ENCODE results near the gene KCNQ2. TPM values are rescaled to one million over a fixed set of nuclear protein-coding genes. Genes with fewer than 3 reads are reported as not detected.
"Not testable (repeated sequence)": the region's sequence is repeated elsewhere in the genome, so short reads cannot be mapped to it uniquely, and the experiment has no call there.

Gene KCNQ2
- total RNA-seq, 1 experiment from 2014 or later, result not detected

- H3K4me3 ChIP-seq (ENCODE audit: low read length), result no peak overlapping the region
- no peak overlapping the region for H3K4me2 ChIP-seq (ENCODE audit: low read depth, low read length, poor library complexity, severe bottlenecking)
- H3K27me3 ChIP-seq (ENCODE audit: low read length), result no peaks in the 10 kb centered on the region
- H2AFZ ChIP-seq (ENCODE audit: low read length), result no peak overlapping the region
- H4K20me1 ChIP-seq (ENCODE audit: insufficient read depth, low read depth, low read length), result no peaks in the 10 kb centered on the region
- no peak overlapping the region for H3K27ac ChIP-seq (ENCODE audit: low read length)
- peak; percentile 70 for DNase-seq
- no peaks in the 10 kb centered on the region for H3K9me2 ChIP-seq (replicated peaks; ENCODE audit: insufficient read depth, low read length)
- H3K36me3 ChIP-seq (ENCODE audit: insufficient read depth, low read length), result no peaks in the 10 kb centered on the region
- H3K9ac ChIP-seq (ENCODE audit: low read length), result no peak overlapping the region
- H3K4me1 ChIP-seq (ENCODE audit: low read length), result no peaks in the 10 kb centered on the region
- no peaks in the 10 kb centered on the region for H3K79me2 ChIP-seq (ENCODE audit: low read length)
- H3K9me3 ChIP-seq (ENCODE audit: low read length), result peaks cover 10% of the 10 kb centered on the region
Measured at GRCh38 chr20:63381781-63382431, 90.5 kb downstream of the KCNQ2 start.

GRCh38 chr20:63380346-63380870 is 92.0 kb downstream of the KCNQ2 start:
- Histone ChIP-seq H3K36me3 (ENCODE audit: insufficient read depth, low read length) (no peaks in the 10 kb centered on the region), H2AFZ (ENCODE audit: low read length) (no peak overlapping the region), H3K9me2 (replicated peaks; ENCODE audit: insufficient read depth, low read length) (no peaks in the 10 kb centered on the region), H3K27ac (ENCODE audit: low read length) (no peak overlapping the region), H3K9me3 (ENCODE audit: low read length) (no peaks in the 10 kb centered on the region), H3K4me1 (ENCODE audit: low read length) (no peaks in the 10 kb centered on the region), H3K4me2 (ENCODE audit: low read depth, low read length, poor library complexity, severe bottlenecking) (no peak overlapping the region), H3K27me3 (ENCODE audit: low read length) (no peaks in the 10 kb centered on the region), H3K79me2 (ENCODE audit: low read length) (no peaks in the 10 kb centered on the region), H3K4me3 (ENCODE audit: low read length) (no peak overlapping the region), H3K9ac (ENCODE audit: low read length) (no peak overlapping the region), H4K20me1 (ENCODE audit: insufficient read depth, low read depth, low read length) (no peaks in the 10 kb centered on the region)
- DNase-seq, result no peak

GRCh38 chr20:63379872-63380271 is 92.6 kb downstream of the KCNQ2 start:
- not testable (repeated sequence) for H3K36me3 ChIP-seq (ENCODE audit: insufficient read depth, low read length); H3K4me1 ChIP-seq (ENCODE audit: low read length); H3K4me3 ChIP-seq (ENCODE audit: low read length); H3K9me2 ChIP-seq (replicated peaks; ENCODE audit: insufficient read depth, low read length); H3K9me3 ChIP-seq (ENCODE audit: low read length); H2AFZ ChIP-seq (ENCODE audit: low read length); H3K9ac ChIP-seq (ENCODE audit: low read length); H3K27ac ChIP-seq (ENCODE audit: low read length); H3K27me3 ChIP-seq (ENCODE audit: low read length); H3K4me2 ChIP-seq (ENCODE audit: low read depth, low read length, poor library complexity, severe bottlenecking); H3K79me2 ChIP-seq (ENCODE audit: low read length); H4K20me1 ChIP-seq (ENCODE audit: insufficient read depth, low read depth, low read length)
- DNase-seq, result peak; percentile 56

- Histone ChIP-seq H3K4me2 (ENCODE audit: low read depth, low read length, poor library complexity, severe bottlenecking) (no peak overlapping the region), H3K79me2 (ENCODE audit: low read length) (no peaks in the 10 kb centered on the region), H3K27me3 (ENCODE audit: low read length) (no peaks in the 10 kb centered on the region), H3K9me3 (ENCODE audit: low read length) (no peaks in the 10 kb centered on the region), H3K9ac (ENCODE audit: low read length) (no peak overlapping the region), H3K36me3 (ENCODE audit: insufficient read depth, low read length) (no peaks in the 10 kb centered on the region), H3K4me3 (ENCODE audit: low read length) (no peak overlapping the region), H3K9me2 (replicated peaks; ENCODE audit: insufficient read depth, low read length) (no peaks in the 10 kb centered on the region), H4K20me1 (ENCODE audit: insufficient read depth, low read depth, low read length) (no peaks in the 10 kb centered on the region), H2AFZ (ENCODE audit: low read length) (no peak overlapping the region), H3K4me1 (ENCODE audit: low read length) (no peaks in the 10 kb centered on the region), H3K27ac (ENCODE audit: low read length) (no peak overlapping the region)
- DNase-seq, result no peak
Measured at GRCh38 chr20:63379296-63379695, 93.2 kb downstream of the KCNQ2 start.

- Histone ChIP-seq H3K4me2 (ENCODE audit: low read depth, low read length, poor library complexity, severe bottlenecking) (no peak overlapping the region), H3K9me2 (replicated peaks; ENCODE audit: insufficient read depth, low read length) (no peaks in the 10 kb centered on the region), H3K4me1 (ENCODE audit: low read length) (no peaks in the 10 kb centered on the region), H3K9me3 (ENCODE audit: low read length) (no peaks in the 10 kb centered on the region), H3K27ac (ENCODE audit: low read length) (no peak overlapping the region), H4K20me1 (ENCODE audit: insufficient read depth, low read depth, low read length) (no peaks in the 10 kb centered on the region), H2AFZ (ENCODE audit: low read length) (no peak overlapping the region), H3K9ac (ENCODE audit: low read length) (no peak overlapping the region), H3K27me3 (ENCODE audit: low read length) (no peaks in the 10 kb centered on the region), H3K4me3 (ENCODE audit: low read length) (no peak overlapping the region), H3K36me3 (ENCODE audit: insufficient read depth, low read length) (no peaks in the 10 kb centered on the region), H3K79me2 (ENCODE audit: low read length) (no peaks in the 10 kb centered on the region)
- peak; percentile 54 for DNase-seq
Measured at GRCh38 chr20:63378626-63379025, 93.8 kb downstream of the KCNQ2 start.

DNA sequence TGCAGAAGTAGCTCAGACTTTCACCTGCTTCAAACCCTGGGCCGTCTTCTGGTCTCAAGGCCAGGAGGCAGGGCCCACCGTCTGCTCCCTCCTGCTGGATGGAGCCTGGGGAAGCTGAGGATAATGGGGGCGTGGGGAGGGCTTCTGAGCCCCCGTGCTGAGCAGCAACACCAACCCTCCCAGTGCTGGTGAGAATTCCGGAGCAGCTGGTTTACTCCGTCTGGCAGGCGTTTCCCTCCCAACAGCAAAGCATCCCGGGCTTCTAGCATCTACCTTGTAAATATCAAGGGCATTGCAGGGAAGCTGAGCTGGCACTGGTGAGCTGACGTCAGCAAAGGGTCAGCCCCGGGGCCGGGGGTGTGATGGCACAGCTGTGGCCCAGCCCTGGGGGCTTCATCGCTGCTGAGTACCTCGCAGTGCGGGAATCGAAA is 94.5 kb downstream of the KCNQ2 start:
- no peaks in the 10 kb centered on the region for H3K79me2 ChIP-seq (ENCODE audit: low read length)

DNA sequence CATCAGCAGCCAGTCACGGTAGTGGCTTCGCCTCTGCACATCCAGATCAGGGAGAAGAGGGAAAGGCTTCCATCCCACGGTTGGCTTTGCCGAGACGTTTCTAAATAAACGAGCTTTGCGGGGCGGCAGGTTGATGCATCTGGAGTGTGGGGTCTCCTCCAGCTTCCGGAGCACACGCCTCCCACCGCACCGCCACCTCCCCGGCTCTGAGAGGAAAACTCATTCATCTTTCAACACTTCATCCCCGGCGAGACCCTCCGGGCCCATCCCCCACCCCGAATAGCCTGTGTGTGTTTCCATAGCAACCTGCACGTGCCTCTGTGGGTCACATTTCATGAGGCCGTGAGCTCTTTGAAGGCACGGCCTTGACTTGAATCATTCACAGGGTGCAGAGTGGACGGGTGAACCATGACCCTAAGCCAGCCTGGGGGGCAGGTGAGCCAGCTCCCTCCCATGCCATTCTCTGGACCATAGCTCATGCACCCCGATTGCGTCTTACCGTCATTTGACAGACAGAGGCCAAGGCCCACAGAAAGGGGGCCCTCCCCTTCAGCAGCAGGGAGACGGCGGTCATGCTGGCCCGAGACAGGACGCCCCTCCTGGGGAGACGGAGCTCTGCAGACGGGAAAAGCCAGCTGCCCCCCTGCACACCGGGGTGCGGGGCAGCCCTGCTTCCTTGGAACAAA is 95.1 kb downstream of the KCNQ2 start:
- no peaks in the 10 kb centered on the region for H3K9me2 ChIP-seq (replicated peaks; ENCODE audit: insufficient read depth, low read length)
- no peaks in the 10 kb centered on the region for H3K9me3 ChIP-seq (ENCODE audit: low read length)

More for the DNA sequence above, 94.5 kb downstream of the KCNQ2 start:
- Histone ChIP-seq H3K27ac (ENCODE audit: low read length) (no peak overlapping the region), H3K9me2 (replicated peaks; ENCODE audit: insufficient read depth, low read length) (no peaks in the 10 kb centered on the region), H4K20me1 (ENCODE audit: insufficient read depth, low read depth, low read length) (no peaks in the 10 kb centered on the region), H3K4me3 (ENCODE audit: low read length) (no peak overlapping the region), H3K9me3 (ENCODE audit: low read length) (no peaks in the 10 kb centered on the region), H3K9ac (ENCODE audit: low read length) (no peak overlapping the region), H3K4me2 (ENCODE audit: low read depth, low read length, poor library complexity, severe bottlenecking) (no peak overlapping the region), H2AFZ (ENCODE audit: low read length) (no peak overlapping the region), H3K4me1 (ENCODE audit: low read length) (no peaks in the 10 kb centered on the region), H3K36me3 (ENCODE audit: insufficient read depth, low read length) (no peaks in the 10 kb centered on the region), H3K27me3 (ENCODE audit: low read length) (no peaks in the 10 kb centered on the region)
- no peak for DNase-seq

DNA sequence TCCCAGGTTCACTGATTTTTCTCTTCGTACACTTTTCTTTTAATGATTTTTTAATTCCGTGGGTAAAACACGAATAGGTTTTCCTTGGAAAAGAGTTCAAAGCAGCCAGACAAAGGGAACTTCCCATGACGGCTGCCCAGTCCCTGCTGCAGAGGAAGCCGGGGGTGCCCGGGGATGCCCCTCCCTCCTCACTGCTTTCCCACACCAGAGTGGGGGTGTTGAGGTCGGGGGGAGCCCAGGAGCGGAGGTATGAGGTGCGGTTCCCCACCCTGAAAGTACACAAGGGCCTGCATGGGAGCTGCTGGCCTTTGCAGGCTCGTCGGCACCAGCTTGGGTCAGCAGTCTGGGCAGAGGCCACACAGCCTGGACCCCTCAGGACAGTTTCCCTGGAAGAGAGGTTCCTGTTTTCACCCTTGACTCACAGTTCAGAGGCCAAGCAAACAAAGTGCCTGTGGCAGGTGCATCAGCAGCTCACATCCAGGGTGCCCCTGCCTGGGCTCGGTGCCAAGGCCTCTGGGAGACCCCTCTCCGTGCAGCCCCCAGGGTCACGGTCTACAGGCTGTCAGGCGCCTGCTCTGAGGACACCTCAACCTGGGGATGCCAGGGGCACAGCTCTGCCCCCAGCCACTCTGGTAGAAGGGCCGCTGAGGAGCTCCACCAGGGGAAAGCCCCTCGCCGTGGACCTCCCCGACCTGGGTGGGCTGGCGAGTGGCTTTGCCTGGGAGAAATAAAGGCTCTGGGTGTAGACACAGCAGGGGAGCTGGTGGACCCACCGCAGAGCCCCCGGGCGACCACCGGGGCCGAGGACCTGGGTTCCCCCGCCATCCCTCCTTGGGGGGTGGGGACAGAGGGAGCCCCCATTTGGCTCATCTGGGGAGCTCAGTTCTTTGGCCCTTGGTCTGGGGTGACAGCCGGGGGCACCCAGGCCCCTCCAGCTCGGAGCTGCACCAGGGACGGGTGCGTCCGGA is 95.9 kb downstream of the KCNQ2 start:
- Histone ChIP-seq H3K9me3 (ENCODE audit: low read length) (no peaks in the 10 kb centered on the region), H3K36me3 (ENCODE audit: insufficient read depth, low read length) (no peaks in the 10 kb centered on the region), H3K79me2 (ENCODE audit: low read length) (no peaks in the 10 kb centered on the region), H2AFZ (ENCODE audit: low read length) (no peak overlapping the region), H3K27ac (ENCODE audit: low read length) (no peak overlapping the region), H4K20me1 (ENCODE audit: insufficient read depth, low read depth, low read length) (no peaks in the 10 kb centered on the region), H3K27me3 (ENCODE audit: low read length) (no peaks in the 10 kb centered on the region), H3K4me3 (ENCODE audit: low read length) (no peak overlapping the region), H3K4me2 (ENCODE audit: low read depth, low read length, poor library complexity, severe bottlenecking) (no peak overlapping the region), H3K4me1 (ENCODE audit: low read length) (no peaks in the 10 kb centered on the region), H3K9ac (ENCODE audit: low read length) (no peak overlapping the region), H3K9me2 (replicated peaks; ENCODE audit: insufficient read depth, low read length) (no peaks in the 10 kb centered on the region)
- no peak for DNase-seq

More for the DNA sequence above, 95.1 kb downstream of the KCNQ2 start:
- no peaks in the 10 kb centered on the region for H3K36me3 ChIP-seq (ENCODE audit: insufficient read depth, low read length)
- DNase-seq, result no peak
- no peaks in the 10 kb centered on the region for H3K27me3 ChIP-seq (ENCODE audit: low read length)
- no peak overlapping the region for H3K4me2 ChIP-seq (ENCODE audit: low read depth, low read length, poor library complexity, severe bottlenecking)
- H3K4me3 ChIP-seq (ENCODE audit: low read length), result no peak overlapping the region
- H2AFZ ChIP-seq (ENCODE audit: low read length), result no peak overlapping the region
- H3K79me2 ChIP-seq (ENCODE audit: low read length), result no peaks in the 10 kb centered on the region
- no peak overlapping the region for H3K27ac ChIP-seq (ENCODE audit: low read length)
- no peaks in the 10 kb centered on the region for H4K20me1 ChIP-seq (ENCODE audit: insufficient read depth, low read depth, low read length)
- H3K9ac ChIP-seq (ENCODE audit: low read length), result no peak overlapping the region
- no peaks in the 10 kb centered on the region for H3K4me1 ChIP-seq (ENCODE audit: low read length)

Measured in Karpas-422 (cell line).